Renal cortical epithelial cell (primary cell): ENCODE data around the gene NDUFA12. TPM values are rescaled to one million over a fixed set of nuclear protein-coding genes. Genes with fewer than 3 reads are reported as not detected.

Experiments
- DNase-seq: peaks from one replicate; pipeline ENCODE4 v3.0.0-alpha.2; 2011; ENCODE audit warnings: low read depth
- total RNA-seq: library from RNA; depleted of rRNA; stranded (reverse); fragments of >200 nt; gene quantifications from 2 replicates; pipeline ENCODE4 v1.2.3, GENCODE V29; 2014

NDUFA12 gene
- total RNA-seq, 1 donor from 2014 or later, result 146 TPM

- no peak for DNase-seq
These were observed 62.7 kb downstream of the NDUFA12 start for GRCh38 chr12:94940771-94941170.

- DNase-seq, result no peak
These were observed 64.9 kb downstream of the NDUFA12 start for GRCh38 chr12:94938583-94938982.

- DNase-seq, result no peak
These were observed 72.7 kb downstream of the NDUFA12 start for GRCh38 chr12:94930772-94931171.

DNA sequence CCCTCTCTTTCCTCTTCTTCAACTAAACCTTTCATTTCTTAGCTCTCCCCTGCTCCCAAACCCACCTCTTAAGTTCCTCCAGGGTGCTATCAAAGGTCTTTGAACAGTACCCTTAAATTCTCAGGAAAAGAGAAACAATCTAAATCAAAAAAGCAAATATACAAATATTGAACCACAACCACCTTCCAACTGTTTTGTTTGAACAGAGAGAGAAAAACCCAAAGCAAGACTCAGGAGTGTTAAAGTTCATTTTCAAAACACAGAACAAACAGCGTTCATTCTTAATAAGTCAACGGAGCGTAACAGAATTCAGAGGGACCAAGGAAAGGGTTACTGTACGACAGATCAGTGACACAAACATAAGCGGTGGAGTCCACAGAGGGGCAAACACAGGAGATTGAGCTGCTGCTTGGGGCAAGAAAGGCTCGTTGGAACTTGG, 73.3 kb downstream of the NDUFA12 start:
- no peak for DNase-seq

GRCh38 chr12:94929780-94930179, 73.7 kb downstream of the NDUFA12 start:
- DNase-seq, result no peak

DNA sequence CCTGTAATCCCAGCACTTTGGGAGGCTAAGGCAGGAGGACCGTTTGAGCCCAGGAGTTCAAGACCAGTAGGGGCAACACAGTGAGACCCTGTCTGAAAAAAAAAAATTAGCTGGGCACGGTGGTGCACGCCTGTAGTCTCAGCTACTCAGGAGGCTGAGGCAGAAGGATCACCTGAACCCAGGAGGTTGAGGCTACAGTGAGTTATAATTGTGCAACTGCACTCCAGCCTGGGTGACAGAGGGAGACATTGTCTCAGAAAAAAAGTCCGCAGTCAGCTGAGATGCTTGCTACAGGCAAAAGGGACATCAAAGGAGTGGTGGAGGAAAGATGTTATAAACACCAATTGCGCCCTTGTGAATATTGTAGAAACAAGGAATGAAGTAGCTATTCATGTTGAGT, 77.8 kb downstream of the NDUFA12 start:
- no peak for DNase-seq

DNA sequence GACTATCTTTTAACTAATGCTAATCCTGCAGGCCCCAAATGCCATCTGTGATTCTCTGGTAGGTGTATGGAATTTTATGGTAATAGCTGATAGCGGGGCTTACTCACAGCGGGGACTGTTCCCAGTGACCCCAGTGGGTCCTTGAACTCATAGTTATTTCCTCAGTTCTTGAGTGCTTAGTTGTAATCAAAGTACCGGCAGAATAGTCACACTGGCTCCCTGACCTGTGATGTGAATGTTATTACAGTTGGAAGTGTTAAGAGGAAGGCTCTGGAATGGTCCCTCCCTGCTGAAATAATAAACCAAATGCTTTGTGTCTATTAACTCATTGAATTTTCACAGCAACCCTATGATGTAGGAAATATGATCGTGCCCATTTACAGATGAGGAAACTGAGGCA, 78.3 kb downstream of the NDUFA12 start:
- DNase-seq, result no peak

DNA sequence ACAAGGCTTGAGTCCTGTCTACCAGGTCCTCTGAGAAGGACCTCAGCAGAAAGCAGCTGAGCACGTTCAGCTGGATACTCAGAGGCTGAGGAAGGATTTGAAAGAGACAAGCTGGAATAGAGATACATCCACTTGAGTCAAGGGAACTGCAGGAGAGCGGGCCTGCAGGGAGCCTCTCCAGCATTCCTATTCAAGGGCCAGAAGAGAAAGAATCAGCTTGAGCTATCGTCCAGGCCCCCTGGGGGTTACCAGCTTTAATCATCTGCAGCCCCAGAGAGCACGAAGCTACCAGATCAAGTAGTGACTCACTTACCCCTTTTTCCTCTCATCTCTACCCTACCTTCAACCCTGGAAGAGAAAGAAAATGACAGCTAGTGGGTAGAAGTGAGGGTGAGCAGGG, 80.9 kb downstream of the NDUFA12 start:
- no peak for DNase-seq

Other genes with a start within 250 kb of the NDUFA12 start
- gene NR2C1, start 69.9 kb upstream of the NDUFA12 start, total RNA-seq, result 27.3 and 55.8 TPM in 2 replicates
- 33.9 and 58.3 TPM in 2 replicates for gene FGD6, start 213.8 kb upstream of the NDUFA12 start, total RNA-seq
- gene VEZT, start 214.1 kb upstream of the NDUFA12 start, total RNA-seq, result 156 and 176 TPM in 2 replicates